Neural cell (in vitro differentiated cells): ENCODE data around the gene TMEM30B. TPM values are rescaled to one million over a fixed set of nuclear protein-coding genes. Genes with fewer than 3 reads are reported as not detected.

Experiments
- H2AFZ ChIP-seq: fragments of 200-600, 300-800 bp; sonication (generic), shearing (Covaris generic); 2 replicates; pipeline ENCODE4 v1.6.0; 2014; ENCODE audit warnings: low read depth, mild to moderate bottlenecking, antibody characterized with exemption, low read length, moderate library complexity
- H3F3A ChIP-seq: fragments of 200-600 bp; shearing (Covaris generic); 2 replicates; pipeline ENCODE4 v1.6.1; 2016; ENCODE audit warnings: mild to moderate bottlenecking, moderate library complexity, mixed read lengths, antibody characterized with exemption, low read length; ENCODE audit not compliant: insufficient read depth, poor library complexity, severe bottlenecking
- H3K27ac ChIP-seq: fragments of 200-600, 300-800 bp; sonication (generic), shearing (Covaris generic); 2 replicates; pipeline ENCODE4 v1.5.1; 2014; ENCODE audit warnings: mild to moderate bottlenecking, low read length, moderate library complexity
- H3K27me3 ChIP-seq: fragments of 300-800, 200-600 bp; sonication (generic), shearing (Covaris generic); 2 replicates; pipeline ENCODE4 v1.6.0; 2014; ENCODE audit warnings: mild to moderate bottlenecking, low read depth, low read length, moderate library complexity; ENCODE audit not compliant: insufficient read depth
- H3K36me3 ChIP-seq: fragments of 300-800, 200-600 bp; sonication (generic), shearing (Covaris generic); 2 replicates; pipeline ENCODE4 v1.5.1; 2014; ENCODE audit warnings: mild to moderate bottlenecking, antibody characterized with exemption, low read length, moderate library complexity; ENCODE audit not compliant: insufficient read depth
- H3K4me2 ChIP-seq: fragments of 300-800, 200-600 bp; sonication (generic), shearing (Covaris generic); 2 replicates; pipeline ENCODE4 v1.6.0; 2014; ENCODE audit warnings: mild to moderate bottlenecking, low read length
- H3K4me3 ChIP-seq: fragments of 300-800, 200-600 bp; sonication (generic), shearing (Covaris generic); 2 replicates; pipeline ENCODE4 v1.5.1; 2014; ENCODE audit warnings: mild to moderate bottlenecking, low read length, moderate library complexity
- H3K79me2 ChIP-seq: fragments of 200-600 bp; shearing (Covaris generic); replicated peaks from 2 replicates; pipeline ENCODE4 v1.6.0; 2014; ENCODE audit warnings: mild to moderate bottlenecking, low read length, moderate library complexity; ENCODE audit not compliant: insufficient read depth
- H3K9ac ChIP-seq: fragments of 300-800, 200-600 bp; sonication (generic), shearing (Covaris generic); 2 replicates; pipeline ENCODE4 v1.6.1; 2016; ENCODE audit warnings: mild to moderate bottlenecking, low read length, mixed read lengths
- H3K9me2 ChIP-seq: fragments of 200-600 bp; shearing (Covaris generic); 2 replicates; pipeline ENCODE4 v1.6.1; 2016; ENCODE audit warnings: mild to moderate bottlenecking, low read length, mixed read lengths; ENCODE audit not compliant: insufficient read depth
- H3K9me3 ChIP-seq: fragments of 200-600, 300-800 bp; sonication (generic), shearing (Covaris generic); 2 replicates; pipeline ENCODE4 v1.6.1; 2016; ENCODE audit warnings: mild to moderate bottlenecking, mixed run types, low read length, moderate library complexity, mixed read lengths
- H4K20me1 ChIP-seq: fragments of 200-600 bp; shearing (Covaris generic); 2 replicates; pipeline ENCODE4 v1.6.1; 2016; ENCODE audit warnings: mild to moderate bottlenecking, mixed run types; ENCODE audit not compliant: insufficient read depth
- CTCF ChIP-seq: fragments of 450-650 bp; IDR thresholded peaks from 2 replicates; pipeline ENCODE4 v1.5.1; 2014; ENCODE audit warnings: antibody characterized with exemption, mild to moderate bottlenecking, moderate library complexity; ENCODE audit not compliant: poor library complexity, severe bottlenecking
- EP300 ChIP-seq: fragments of 450-650 bp; conservative IDR thresholded peaks from 2 replicates; pipeline ENCODE4 v1.6.1; 2014; ENCODE audit warnings: antibody characterized with exemption, mild to moderate bottlenecking, moderate library complexity; ENCODE audit not compliant: poor library complexity, severe bottlenecking
- EZH2 ChIP-seq: fragments of 200-600, 300-800 bp; shearing (Covaris generic), sonication (generic); IDR thresholded peaks from 2 replicates; pipeline ENCODE4 v1.6.1; 2014; ENCODE audit warnings: antibody characterized with exemption, low read length, borderline replicate concordance, mild to moderate bottlenecking; ENCODE audit not compliant: insufficient read depth, poor library complexity, severe bottlenecking
- MXI1 ChIP-seq: fragments of 450-650 bp; conservative IDR thresholded peaks from 2 replicates; pipeline ENCODE4 v1.6.1; 2014; ENCODE audit warnings: antibody characterized with exemption, mild to moderate bottlenecking; ENCODE audit not compliant: poor library complexity, severe bottlenecking
- POLR2AphosphoS5 ChIP-seq: IDR thresholded peaks from 2 replicates; pipeline ENCODE4 v1.6.1; 2012
- RAD21 ChIP-seq: fragments of 450-650 bp; conservative IDR thresholded peaks from 2 replicates; pipeline ENCODE4 v1.6.1; 2014; ENCODE audit warnings: antibody characterized with exemption, mild to moderate bottlenecking, moderate library complexity
- REST ChIP-seq: IDR thresholded peaks from 2 replicates; pipeline ENCODE4 v1.6.1; 2012; ENCODE audit warnings: borderline replicate concordance
- SMC3 ChIP-seq: fragments of 450-650 bp; conservative IDR thresholded peaks from 2 replicates; pipeline ENCODE4 v1.6.1; 2014; ENCODE audit warnings: antibody characterized with exemption, mild to moderate bottlenecking, moderate library complexity; ENCODE audit not compliant: poor library complexity
- TAF1 ChIP-seq: IDR thresholded peaks from 2 replicates; pipeline ENCODE4 v1.6.1; 2012; ENCODE audit warnings: low read depth
- polyA plus RNA-seq: library from polyadenylated mRNA; depleted of rRNA; stranded (reverse); fragments of >200 nt; gene quantifications from 2 replicates; pipeline ENCODE4 v1.2.3, GENCODE V29; 2014

The TMEM30B gene
- polyA plus RNA-seq, 1 donor from 2014 or later, result 0.28 TPM

GRCh38 chr14:61290701-61291100, 9.6 kb upstream of the TMEM30B start:
- no peaks in the 10 kb centered on the region for H3K79me2 ChIP-seq
- no peaks in the 10 kb centered on the region for H3K9me3 ChIP-seq
- H3K4me2 ChIP-seq, result no peak overlapping the region
- no peaks in the 10 kb centered on the region for H4K20me1 ChIP-seq
- no peak overlapping the region for H3K4me3 ChIP-seq
- no peak overlapping the region for H3K27ac ChIP-seq
- no peaks in the 10 kb centered on the region for H3F3A ChIP-seq
- TF ChIP-seq EP300, result no peak
- no peak overlapping the region for H3K9ac ChIP-seq
- no peaks in the 10 kb centered on the region for H3K27me3 ChIP-seq
- H2AFZ ChIP-seq, result no peak overlapping the region
- no peaks in the 10 kb centered on the region for H3K9me2 ChIP-seq
- H3K36me3 ChIP-seq, result no peaks in the 10 kb centered on the region

GRCh38 chr14:61288720-61289119, 7.6 kb upstream of the TMEM30B start:
- H3F3A ChIP-seq, result no peaks in the 10 kb centered on the region
- peaks cover 9% of the 10 kb centered on the region for H3K27me3 ChIP-seq
- H3K9ac ChIP-seq, result no peak overlapping the region
- no peak for TF ChIP-seq TAF1
- no peak for TF ChIP-seq EP300
- TF ChIP-seq POLR2AphosphoS5, result no peak
- TF ChIP-seq RAD21, result no peak
- no peak for TF ChIP-seq EZH2
- H3K4me2 ChIP-seq, result no peak overlapping the region
- H3K9me2 ChIP-seq, result no peaks in the 10 kb centered on the region
- H2AFZ ChIP-seq, result no peak overlapping the region
- no peak overlapping the region for H3K4me3 ChIP-seq
- H4K20me1 ChIP-seq, result no peaks in the 10 kb centered on the region
- H3K36me3 ChIP-seq, result no peaks in the 10 kb centered on the region
- no peak overlapping the region for H3K27ac ChIP-seq
- H3K9me3 ChIP-seq, result no peaks in the 10 kb centered on the region
- H3K79me2 ChIP-seq, result no peaks in the 10 kb centered on the region

- H3K79me2 ChIP-seq, result no peaks in the 10 kb centered on the region
- H3F3A ChIP-seq, result no peaks in the 10 kb centered on the region
- no peak for TF ChIP-seq REST
- TF ChIP-seq CTCF, result no peak
- TF ChIP-seq POLR2AphosphoS5, result no peak
- TF ChIP-seq RAD21, result no peak
- no peak for TF ChIP-seq SMC3
- no peak for TF ChIP-seq MXI1
- no peak for TF ChIP-seq EP300
- no peak for TF ChIP-seq TAF1
- H3K27ac ChIP-seq, result no peak overlapping the region
- no peaks in the 10 kb centered on the region for H3K36me3 ChIP-seq
- no peak overlapping the region for H3K9ac ChIP-seq
- no peak overlapping the region for H3K4me3 ChIP-seq
- H2AFZ ChIP-seq, result no peak overlapping the region
- H3K4me2 ChIP-seq, result no peak overlapping the region
- no peaks in the 10 kb centered on the region for H4K20me1 ChIP-seq
- no peaks in the 10 kb centered on the region for H3K9me3 ChIP-seq
- no peaks in the 10 kb centered on the region for H3K9me2 ChIP-seq
- H3K27me3 ChIP-seq, result peaks cover 14% of the 10 kb centered on the region
These were observed 7.1 kb upstream of the TMEM30B start for GRCh38 chr14:61288228-61288627.
